Activated T-cell treated with anti-CD3 and anti-CD28 coated beads for 24 hours (primary cell): ENCODE measurements around the gene CREB5.
A peak's percentile ranks its signal among the peaks of the same experiment; 100 is the strongest.

Experiments used
- DNase-seq: peaks from one replicate; pipeline ENCODE4 v3.0.0-alpha.2; 2020; ENCODE audit warnings: low read depth

The CREB5 gene

DNA sequence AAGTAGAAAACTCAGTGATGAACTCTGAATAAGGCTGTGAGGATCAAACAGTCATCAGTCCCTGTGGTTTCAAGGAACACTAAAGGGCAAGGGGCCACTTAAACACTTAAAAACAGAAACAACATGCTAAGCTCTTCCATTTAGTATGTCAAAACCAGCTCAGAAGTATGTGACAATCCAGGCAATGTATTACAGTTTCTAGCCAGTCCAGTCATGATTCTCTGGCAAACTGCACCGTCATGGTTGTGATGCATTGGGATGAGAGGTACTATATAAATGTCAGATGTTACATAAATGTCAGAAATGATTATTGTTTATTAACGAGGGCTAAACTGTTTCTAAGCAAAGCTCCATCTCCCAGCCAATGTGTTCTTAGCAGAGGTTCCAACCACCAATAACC lies 4.7 kb upstream of the CREB5 start:
- no peak for DNase-seq

DNA sequence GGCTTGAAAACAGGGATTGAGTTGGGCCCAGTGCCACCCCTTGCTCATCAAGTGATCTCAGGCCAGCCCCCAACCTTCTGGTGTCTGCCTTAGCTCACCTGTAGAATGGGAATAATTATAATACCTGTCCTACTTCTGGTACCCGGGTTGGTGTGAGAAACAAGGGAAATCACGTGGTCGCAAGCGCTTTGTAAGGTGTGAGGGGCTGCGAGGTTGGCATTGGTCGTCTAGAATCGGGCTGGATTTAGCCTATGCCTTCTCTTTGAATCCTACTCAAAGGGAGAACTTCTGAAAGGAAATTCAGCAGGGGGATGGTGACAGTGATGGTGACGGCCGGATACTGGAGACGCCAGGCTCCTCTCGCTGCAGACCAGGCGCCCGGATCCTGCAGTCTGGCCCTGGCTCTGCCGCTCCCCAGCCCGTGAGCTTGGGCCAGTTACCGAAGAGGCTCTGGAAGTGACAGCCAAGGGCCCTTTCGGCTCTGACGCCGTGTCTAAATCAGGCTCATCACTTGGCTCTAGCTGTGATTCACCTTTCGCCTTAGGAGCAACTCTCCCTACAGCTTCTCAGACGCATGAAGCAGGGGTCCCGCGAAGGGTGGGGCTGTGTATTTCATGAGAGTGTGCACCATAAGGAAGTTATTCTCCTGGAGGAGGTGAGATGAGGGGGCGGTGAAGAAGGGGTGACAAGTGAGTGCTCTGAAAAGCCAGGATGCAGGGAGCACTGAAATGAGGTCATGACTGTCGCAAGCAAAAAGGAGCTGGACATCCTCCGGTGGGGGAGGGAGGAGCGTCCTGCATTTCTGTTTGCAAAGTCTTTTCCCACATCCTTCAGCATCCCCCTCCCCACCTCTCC lies 4.0 kb upstream of the CREB5 start:
- DNase-seq: no peak

DNA sequence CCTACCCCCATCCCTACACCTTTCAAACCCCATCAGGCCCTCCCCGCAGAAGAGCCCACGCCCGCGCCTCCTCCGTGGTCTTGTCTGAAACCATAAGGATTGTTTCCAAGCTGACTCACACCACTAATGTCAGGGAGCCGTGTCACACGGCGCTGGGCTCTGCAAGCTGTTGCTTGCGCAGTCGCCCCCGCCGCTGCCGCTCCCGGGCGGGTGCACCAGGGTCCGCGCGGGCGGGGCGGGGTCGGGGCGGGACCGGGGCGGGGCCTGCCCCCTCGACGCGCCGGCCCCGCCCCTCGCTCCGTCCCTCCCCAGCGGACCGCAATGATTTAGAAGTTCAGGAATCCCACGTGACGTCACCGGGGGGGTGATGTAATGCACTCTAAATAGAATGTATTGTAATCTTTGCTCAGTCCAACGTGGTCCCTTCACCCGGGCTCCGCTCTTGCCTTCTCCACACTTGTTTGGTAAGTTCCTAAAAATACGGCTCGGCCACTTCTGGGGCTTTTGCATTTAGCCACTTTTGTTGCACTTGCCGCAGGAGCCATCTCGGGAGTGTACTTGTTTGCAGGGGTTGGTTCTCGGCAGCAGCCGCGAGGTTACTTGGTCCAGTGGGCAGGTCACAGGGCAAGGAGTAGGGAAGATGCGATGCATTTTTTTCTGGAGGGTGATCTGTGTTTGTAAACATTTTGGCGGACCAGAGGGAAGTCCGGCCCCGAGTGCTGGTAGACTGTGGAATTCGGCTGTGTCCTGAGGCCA lies 3.2 kb upstream of the CREB5 start:
- DNase-seq: peak; percentile 51

DNA sequence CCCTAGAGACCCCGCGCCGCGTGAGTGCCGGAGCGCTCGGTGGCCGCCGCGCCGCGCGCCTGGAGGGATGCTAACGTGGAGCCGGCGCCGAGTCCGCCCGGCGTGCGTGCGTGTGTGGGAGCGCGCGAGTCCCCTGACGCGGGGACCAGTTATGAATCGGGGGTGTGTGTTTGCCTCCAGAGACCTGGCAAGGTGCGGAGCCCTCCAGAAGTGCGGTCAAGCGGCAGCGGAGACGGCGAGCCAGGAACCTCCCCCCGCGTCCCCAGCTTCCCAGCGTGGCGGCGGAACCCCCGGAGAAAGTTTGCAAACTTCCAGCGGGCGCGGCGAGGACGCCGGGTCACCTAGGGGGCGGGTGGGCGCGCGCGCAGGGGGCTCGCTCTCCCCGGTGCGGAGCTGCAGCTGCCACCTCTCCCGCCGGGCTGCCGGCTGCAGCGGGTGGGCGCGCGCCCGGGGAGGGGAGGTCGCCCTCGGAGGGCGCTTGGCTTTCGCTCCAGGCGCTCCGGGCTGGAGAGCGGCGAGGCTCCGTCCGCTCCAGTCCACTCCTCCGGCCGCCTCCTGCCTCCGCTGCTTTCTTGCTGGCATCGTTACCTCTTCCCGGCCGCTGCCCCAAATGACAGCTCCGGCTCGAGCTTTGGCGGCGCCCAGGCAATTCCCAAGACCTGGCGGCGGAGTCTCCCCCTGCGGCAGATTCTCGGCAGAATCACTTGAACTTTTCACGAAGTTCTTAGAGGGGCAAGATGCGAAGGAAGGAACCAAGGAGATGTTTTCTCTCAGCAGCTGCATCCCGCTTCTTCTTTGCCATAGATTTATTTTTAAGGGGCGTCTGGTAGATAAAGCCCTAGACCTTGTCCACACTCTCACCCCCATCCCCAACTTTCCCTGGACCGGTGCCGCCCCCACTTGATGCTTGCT lies 2.3 kb upstream of the CREB5 start:
- no peak for DNase-seq

DNA sequence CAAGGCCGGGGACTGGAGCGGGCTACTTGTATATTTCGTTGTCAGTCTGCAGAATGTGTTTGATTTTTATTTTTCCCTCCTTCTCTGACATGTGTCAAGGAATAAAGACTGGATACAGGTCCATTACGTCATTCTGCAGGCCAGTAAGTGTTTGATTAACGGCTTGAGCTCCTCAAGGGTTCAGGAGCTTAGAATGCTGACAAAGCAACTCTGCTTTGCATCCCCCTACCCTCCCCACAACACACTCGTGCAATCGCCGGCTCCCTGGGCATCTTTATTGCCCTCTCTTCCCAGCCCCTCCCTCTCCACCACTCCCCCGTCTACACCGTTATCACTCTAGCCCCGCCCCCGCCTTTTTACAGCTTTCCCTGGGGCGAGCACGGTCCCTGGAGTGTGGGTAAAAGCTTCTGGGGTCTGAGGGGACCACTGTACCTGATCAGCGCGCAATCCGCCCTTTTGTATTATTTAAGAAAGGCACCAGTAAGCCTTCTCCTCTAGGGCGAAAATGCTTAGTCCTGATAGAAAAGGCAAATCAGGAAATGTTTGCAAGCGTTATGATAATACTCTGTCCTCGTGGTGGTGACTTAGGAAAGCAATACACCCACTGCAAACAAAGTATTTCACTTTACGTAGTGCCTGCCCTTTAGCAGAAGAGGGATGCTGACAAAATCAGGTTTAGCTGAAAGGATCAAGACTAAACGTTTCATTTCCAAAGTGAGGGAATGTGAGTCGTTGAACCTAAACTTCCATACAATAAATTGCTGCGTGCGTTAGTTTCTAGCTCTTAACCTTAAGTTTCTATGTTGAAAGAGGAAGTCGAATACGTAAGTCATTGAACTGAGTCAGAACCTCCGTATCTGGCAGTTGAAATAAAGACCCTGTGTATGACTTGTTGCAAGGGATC lies 1.4 kb upstream of the CREB5 start:
- DNase-seq: no peak

DNA sequence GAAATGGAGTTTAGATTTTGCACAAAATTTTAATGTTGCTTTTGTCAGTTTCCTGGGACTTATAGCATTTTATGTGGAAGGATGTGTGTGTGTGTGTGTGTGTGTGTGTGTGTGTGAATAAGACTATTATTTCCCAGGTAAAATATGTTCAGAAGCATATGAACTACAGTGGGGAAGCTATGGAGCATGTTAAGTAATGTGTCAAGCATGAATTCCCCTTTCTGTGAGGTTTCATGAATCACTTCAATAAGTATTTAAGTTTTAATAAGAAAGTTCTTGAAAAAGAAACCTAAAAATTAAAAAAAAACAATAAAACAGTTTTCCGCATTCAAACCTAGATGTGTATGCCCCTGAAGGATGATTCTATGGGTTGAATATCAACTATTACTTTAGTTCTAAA lies 693 bp downstream of the CREB5 start:
- no peak for DNase-seq

DNA sequence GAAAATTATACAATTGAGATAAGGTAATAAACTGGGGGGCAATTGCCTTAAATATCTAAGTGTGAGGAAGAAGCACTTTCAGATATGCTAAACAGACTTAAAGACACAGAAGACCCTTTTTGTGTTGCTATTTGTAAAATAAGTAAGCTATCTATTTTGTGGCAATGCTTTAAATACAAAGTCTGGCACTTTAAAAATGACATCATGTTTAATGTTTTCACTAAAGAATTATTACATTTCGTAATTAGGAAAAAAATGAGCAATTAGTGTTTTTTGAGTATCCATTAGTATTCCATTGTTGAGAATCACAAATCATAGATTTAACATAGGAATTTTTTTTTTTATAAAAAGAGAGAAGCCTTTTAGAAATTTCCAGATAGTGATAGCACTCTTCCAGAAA lies 2.1 kb downstream of the CREB5 start:
- no peak for DNase-seq

DNA sequence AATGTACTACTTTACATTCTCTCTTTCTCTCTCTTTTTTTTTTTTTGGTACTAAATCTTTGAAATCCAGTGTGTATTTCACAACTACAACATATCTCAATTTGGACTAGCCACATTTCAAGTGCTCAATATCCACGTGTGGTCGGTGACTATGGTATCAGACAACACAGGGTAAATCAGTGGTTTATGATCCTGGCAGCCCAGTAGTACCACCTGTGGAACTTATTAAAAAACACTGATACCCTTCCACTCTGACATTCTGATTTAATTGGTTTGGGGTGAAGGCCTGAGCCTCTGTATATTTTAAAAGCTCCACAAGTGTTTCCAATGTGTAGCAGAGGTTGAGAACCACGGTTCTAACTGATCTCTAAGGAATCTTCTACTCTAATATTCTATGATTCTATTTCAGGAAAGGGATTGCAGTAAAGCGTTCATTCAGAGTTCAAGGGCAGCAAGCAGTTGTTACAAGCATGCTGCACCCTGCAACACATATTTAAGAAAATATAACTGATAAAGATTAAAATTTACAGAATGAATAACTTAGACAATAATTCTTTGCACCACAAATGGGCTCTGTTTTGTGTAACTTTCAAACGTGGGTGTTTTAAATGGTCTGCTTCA lies 5.1 kb downstream of the CREB5 start:
- DNase-seq: no peak

DNA sequence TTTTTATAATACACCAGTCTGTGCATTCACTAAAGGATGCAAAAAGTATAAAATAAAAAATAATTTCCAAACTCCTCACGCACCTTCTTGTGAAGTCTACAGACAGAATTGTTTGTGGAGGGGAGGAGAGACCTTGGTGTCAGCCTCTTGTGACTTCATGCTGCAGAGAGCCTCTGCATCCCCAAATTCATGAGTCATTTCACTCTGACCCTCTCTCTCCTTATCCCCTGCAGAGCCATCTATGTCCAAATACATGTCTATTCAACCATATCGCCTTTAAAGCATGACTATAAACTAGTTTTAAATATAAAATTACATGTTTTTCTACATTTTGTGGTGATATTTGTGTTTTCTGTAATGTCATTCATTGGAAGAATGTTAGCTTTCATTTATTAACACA lies 6.0 kb downstream of the CREB5 start:
- DNase-seq: no peak

DNA sequence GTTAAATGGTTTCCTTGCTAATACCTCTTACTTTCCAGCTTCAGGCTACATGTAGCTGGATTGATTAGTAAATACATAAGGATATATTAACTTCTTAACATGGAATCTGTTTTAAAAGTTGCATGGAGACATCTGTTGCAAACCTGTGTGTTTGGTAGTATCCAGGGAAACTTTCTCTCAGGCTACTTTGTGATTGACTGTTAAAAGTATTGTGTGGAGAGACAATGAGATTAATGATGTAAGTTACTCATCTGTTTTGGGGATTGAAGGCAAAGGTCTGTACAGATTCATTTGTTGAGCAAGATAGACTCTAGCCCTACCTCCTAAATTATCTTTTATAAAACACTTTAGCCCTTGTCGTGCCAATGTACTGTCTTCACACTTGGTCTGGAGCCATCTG lies 6.6 kb downstream of the CREB5 start:
- no peak for DNase-seq

DNA sequence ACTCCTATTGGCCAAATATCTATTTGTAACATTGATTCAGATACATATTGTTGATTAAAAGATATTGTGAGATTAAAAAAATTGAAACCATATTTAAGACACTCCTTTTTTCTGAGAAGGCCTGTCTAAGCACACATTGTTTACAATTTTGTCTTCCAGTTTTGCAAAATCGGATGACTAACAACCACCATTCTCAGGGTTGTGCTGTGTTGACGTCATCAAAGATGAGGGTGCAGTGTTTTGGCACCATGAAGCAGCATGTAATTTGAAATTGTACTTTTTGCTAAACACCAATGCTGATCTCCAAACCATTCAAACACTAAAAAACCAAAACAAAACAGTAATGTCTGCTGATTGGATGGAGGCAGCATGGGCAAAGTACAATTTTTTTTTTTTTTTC lies 7.4 kb downstream of the CREB5 start:
- no peak for DNase-seq

DNA sequence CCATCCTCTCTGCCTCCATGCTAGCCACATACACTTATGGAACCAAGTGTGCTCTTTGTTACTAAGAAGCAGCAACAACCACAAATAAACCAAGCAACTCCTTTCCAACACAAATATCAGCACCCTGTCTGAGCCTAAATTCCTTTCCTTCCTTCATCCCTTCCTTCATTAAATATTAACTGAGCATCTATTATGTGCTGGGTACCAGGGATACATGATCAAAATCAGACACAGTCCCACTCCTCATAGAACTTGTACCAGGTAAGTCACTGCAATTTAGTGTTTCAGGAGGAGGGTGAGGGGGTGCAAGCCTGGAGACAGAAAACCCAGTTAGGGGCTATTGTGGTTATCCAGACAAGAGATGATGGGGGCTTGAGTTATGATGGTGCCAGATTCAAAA lies 10.8 kb downstream of the CREB5 start:
- DNase-seq: no peak

DNA sequence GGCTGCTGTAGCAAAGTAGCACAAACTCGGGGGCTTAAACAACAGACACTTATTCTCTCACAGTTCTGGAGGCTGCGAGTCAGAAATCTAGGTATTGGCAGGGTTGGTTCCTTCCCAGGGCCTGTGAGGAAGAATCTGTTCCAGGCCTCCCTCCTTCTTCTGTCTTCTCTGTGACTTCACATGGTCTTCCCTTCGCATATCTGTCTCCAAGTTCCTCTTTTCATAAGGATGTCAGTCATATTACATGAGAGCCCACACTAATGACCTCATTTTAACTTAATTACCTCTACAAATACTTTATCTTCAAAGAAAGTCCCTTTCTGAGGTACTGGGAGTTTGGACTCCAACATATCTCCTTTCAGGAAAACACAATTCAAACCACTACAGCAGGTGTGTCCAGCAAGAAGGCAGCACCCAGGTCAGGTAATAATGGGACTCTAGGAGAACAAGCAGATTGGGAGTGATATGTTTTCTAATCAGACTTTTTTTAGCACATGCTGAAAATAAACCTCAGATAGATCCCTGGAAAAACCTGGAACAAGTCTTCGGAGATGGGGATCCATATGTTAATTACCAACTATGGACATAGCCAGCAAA lies 11.7 kb downstream of the CREB5 start:
- DNase-seq: no peak

DNA sequence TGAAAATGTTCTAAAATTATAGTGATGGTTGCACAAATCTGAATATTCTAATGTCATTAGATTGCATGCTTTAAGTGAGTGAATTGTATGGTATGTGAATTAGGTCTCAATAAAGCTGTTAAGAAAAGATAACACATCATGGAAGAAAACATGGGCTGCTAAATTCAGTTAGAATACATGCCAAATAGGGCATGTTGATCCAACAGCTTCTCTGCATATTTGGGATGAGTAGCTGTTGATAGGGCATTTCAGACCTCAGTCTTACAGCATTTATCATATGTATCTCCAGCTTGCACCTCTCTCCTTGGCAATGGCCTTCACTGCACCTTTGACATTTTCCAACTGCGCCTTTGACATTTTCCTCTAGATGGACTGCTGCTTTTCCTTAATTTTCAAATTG lies 13.2 kb downstream of the CREB5 start:
- no peak for DNase-seq

DNA sequence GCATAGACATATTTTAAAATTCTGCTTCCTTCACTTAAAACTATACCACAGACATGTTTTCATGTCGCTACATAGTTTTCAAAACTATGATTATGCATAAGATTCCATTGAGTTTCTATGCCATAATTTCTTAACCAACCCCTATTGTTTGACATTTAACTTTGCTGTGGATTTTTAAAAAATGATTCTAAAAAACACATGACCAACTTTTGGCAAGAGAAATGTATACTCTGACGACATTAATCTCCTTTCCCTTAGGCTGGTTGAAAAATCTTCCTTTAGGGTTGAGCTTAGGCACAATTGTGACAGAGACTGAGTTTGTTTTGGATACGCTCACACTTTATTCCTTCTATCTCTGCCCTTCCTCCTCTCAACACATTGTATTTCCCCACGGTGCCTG lies 14.9 kb downstream of the CREB5 start:
- DNase-seq: no peak

DNA sequence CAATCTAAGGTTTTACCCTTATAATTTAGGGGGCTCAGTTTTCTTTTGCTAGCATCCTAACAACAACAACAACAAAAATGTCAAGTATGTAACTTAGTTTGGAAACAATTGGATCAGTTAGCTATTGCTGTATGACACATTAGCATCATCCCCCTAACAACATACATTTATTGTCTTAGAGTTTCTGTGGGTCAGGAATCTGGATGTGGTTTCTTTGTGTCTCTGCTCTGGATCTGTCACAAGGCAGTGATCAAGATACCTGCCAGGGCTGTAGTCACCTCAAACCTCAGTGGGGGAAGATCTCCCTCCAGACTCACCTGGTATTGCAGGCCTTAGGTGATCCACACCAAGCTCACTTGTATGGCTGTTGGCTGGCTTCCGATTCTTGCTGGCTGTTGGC lies 18.3 kb downstream of the CREB5 start:
- no peak for DNase-seq

DNA sequence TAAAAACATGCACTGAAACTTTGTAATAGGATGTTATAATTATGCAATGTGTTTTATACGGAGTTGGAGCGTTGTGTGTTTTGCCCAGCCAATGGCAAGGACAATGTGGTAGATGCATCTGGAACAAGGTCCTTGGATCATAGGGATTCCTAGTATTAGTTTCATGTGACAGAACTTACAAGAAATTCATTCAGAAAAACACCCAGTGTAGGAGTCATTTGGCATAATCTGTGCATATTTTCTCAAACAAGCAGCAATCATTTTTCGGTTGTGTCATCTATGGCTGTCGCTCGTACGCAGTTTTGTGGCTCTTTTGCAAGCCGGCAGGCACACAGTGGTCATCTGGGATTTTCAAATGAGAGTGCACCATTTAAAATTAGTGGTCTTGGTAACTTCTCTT lies 19.8 kb downstream of the CREB5 start:
- DNase-seq: no peak

DNA sequence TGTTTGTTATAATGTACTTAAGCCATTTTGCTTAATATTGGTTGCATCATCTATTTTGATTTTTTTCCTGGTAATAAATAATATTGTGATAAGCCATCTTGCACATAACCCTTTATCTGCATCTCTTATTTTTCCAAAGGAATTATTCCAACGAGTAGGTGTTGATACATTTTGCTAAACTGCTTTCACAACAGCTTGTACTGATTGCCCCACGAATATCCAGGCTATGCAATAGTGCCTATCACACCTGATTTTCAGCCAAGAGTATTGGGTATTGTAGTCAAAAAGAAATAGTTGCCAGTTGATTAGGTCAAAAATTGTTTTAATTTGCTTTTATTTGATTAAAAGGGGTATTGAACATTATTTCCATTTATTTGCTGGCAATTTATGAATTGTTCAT lies 20.7 kb downstream of the CREB5 start:
- DNase-seq: no peak

DNA sequence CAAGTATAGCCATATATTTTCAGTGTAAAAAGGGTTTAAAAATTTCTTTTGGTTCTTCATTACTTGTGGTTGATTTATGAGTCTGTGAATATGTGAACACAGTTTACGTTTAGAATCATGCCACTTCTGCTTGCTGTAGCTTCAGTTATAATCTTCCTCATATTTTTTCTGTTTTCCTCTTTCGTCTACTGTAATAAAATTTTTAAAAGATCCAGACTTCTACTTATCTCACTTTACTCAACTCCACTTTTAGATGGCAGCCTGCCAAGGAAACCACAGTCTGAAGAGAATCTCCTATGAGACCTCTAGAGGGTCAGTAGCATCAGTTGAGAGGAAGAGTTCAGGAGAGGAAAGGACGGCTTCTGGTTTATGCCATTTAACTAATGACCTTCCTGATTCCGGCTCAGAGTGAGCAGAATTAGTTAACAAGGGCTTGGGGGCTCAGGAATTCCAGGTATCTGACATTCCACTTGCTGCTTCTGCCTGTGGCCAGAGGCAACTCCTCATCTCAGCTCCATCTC lies 21.4 kb downstream of the CREB5 start:
- DNase-seq: no peak

DNA sequence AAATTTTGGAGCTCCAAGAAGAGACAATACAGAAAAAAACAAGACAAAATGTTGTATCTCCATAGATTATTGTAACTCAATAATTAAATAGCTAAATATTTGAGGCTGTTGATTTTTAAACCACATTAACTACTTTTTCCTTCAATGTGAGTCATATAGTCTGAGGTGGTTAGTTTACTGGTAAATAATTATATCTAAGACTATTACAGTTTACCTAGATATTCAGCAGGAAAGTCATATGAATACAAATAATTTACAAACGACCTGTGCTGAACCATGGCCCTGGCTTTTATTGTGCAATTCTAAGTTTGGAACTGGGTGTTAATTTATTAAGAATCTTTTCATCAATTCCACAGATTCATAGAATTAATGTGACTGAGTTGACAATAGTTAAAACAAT lies 22.2 kb downstream of the CREB5 start:
- DNase-seq: no peak
